Brain microvascular endothelial cell (primary cell): ENCODE results near the gene SNX25.
"Not testable (repeated sequence)": the region's sequence is repeated elsewhere in the genome, so short reads cannot be mapped to it uniquely, and the experiment has no call there.

Source experiments
- DNase-seq: peaks from one replicate; pipeline ENCODE4 v3.0.0-alpha.2; 2020
- H3K27ac ChIP-seq: fragments of 250-450 bp; sonication (Bioruptor Pico); 2 replicates; pipeline ENCODE4 v1.5.1; 2020; ENCODE audit warnings: mild to moderate bottlenecking, moderate library complexity
- H3K27me3 ChIP-seq: fragments of 250-450 bp; sonication (Bioruptor Pico); replicated peaks from 2 replicates; pipeline ENCODE4 v1.5.1; 2020; ENCODE audit warnings: mild to moderate bottlenecking
- H3K36me3 ChIP-seq: fragments of 250-450 bp; sonication (Bioruptor Pico); replicated peaks from 2 replicates; pipeline ENCODE4 v1.5.1; 2020; ENCODE audit warnings: mild to moderate bottlenecking
- H3K4me3 ChIP-seq: 2 replicates; pipeline ENCODE4 v1.5.1; 2011; ENCODE audit warnings: low read depth, mild to moderate bottlenecking, control low read depth, low read length, moderate library complexity
- CTCF ChIP-seq: IDR thresholded peaks from 2 replicates; pipeline ENCODE4 v1.5.1; 2011; ENCODE audit warnings: low read depth, mild to moderate bottlenecking, moderate library complexity, low read length, control low read depth, inconsistent platforms; ENCODE audit errors: missing control alignments
- in situ Hi-C: cut with HindIII; loops from 2 replicates; pipeline ENCODE4 v1.10.0; 2017; ENCODE audit warnings: low sequenced_read_pairs, low pct_ligation_motif_present

Gene SNX25

GRCh38 chr4:185192059-185192458, 17.3 kb upstream of the SNX25 start:
- in situ Hi-C loops, result no loop called here
- no peak for TF ChIP-seq CTCF
- Histone ChIP-seq H3K36me3 (peaks cover 8% of the 10 kb centered on the region), H3K4me3 (no peak overlapping the region), H3K27ac (no peak overlapping the region), H3K27me3 (no peaks in the 10 kb centered on the region)
- no peak for DNase-seq

GRCh38 chr4:185194924-185195888, 14.2 kb upstream of the SNX25 start:
- H3K27me3 ChIP-seq, result no peaks in the 10 kb centered on the region
- no peak overlapping the region for H3K4me3 ChIP-seq
- no peak overlapping the region for H3K27ac ChIP-seq
- no peak for TF ChIP-seq CTCF
- in situ Hi-C loops, result no loop called here
- peaks cover 5% of the 10 kb centered on the region for H3K36me3 ChIP-seq
- DNase-seq, result no peak

DNA sequence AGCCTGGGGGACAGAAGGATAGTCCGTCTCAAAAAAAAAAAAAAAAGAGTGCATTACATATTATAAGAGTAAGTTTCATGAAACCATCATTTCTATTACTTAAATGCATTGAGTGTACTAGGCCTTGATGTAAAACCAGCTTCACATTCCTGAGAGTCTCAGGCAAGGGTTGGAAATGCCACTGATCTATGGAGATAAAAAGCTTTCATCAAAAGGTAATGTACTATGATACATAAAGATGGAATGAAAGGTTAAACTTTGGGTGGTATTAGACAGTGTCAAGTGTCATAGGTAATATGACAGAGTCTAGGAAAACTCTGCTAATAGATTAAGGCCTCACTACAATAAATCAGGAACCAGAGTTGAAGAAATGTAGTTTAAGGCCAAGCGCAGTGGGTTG, 13.0 kb upstream of the SNX25 start:
- in situ Hi-C loops, result no loop called here
- DNase-seq, result no peak
- TF ChIP-seq CTCF, result no peak

DNA sequence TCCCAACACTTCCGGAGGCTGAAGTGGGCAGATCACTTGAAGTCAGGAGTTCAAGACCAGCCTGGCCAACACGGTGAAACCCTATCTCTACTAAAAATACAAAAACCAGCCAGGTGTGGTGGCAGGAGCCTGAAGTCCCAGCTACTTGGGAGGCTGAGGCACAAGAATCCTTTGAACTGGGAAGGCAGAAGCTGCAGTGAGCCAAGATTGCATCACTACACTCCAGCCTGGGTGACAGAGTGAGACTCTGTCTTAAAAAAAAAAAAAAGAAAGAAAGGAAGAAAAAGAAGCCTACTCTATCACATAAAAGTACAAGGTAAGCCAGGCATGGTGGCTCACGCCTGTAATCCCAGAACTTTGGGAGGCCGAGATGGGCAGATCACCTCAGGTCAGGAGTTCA, 11.2 kb upstream of the SNX25 start:
- H3K4me3 ChIP-seq, DNase-seq, in situ Hi-C loops, H3K27ac ChIP-seq, H3K36me3 ChIP-seq, H3K27me3 ChIP-seq: not testable (repeated sequence)

More for the DNA sequence above, 13.0 kb upstream of the SNX25 start:
- no peaks in the 10 kb centered on the region for H3K36me3 ChIP-seq
- no peak overlapping the region for H3K27ac ChIP-seq
- H3K27me3 ChIP-seq, result no peaks in the 10 kb centered on the region
- no peak overlapping the region for H3K4me3 ChIP-seq

DNA sequence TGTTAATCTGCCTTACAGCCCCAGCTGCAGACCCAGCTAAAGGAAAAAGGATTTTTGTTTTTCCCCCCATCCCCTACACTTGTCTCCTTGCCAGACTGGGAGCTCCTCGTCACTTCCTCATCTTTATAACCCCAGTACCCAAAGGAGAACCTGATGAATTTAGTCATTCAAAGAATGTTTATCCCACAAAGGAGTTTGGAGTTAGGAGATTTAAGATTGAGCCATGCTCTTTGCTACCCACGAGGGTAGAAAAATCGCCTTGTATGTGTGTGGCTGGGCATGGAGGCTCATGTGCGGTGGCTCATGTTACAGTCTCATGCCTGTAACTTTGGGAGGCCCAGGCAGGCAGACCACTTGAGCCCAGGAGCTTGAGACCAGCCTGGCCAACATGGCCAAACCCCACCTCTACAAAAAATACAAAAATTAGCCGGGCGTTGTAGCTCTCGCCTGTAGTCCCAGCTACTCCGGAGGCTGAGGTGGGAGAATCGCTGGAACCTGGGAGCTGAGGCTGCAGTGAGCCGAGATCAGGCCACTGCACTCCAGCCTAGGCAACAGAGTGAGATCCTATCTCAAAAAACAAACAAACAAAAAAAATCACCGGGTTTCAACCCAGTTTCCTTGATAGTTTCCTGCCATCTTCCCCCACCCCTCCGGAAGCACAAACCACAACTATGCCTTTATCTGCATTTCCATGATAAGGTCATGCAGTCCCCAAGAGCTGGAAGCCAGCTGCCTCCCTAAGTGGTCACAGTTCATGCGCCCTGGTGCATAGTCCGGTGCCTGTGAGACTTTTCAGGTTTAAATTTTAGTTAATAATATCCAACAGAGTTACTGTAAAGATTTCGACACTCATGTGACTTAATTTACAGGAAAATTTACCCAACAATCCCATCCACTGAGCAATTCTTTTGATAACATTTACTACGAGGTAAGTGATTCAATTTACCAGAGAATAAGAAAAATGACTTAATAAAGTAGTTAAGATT, 7.1 kb upstream of the SNX25 start:
- no peak for DNase-seq
- H3K36me3 ChIP-seq, result no peaks in the 10 kb centered on the region
- peak overlapping the region; percentile 6 for H3K4me3 ChIP-seq
- in situ Hi-C loops, result no loop called here
- H3K27me3 ChIP-seq, result no peaks in the 10 kb centered on the region
- TF ChIP-seq CTCF, result no peak
- no peak overlapping the region for H3K27ac ChIP-seq

DNA sequence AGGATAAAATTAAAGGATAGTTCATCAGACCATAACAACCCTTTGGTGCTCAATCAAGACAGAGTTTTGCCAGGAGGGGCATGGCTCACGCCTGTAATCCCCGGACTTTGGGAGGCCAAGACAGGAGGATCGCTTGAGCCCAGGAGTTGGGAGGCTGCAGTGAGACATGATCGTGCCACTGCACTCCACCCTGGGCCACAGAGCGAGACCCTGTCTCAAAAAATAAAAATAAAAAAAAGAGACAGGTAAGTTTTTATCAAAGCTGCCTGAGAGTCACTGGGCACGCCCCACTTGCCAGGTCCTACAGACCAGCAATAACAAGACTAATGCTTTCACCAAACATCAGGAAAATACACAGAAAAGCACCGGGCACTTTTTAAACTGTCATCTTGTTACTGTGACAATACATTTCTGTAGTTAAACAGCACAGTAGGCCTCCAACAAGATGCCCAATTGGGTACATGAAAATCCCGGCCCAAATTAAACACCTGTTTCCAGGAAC, 6.4 kb upstream of the SNX25 start:
- Histone ChIP-seq H3K36me3 (no peaks in the 10 kb centered on the region), H3K27ac (peak overlapping the region; percentile 86), H3K27me3 (no peaks in the 10 kb centered on the region), H3K4me3 (peak overlapping the region; percentile 55)
- no peak for TF ChIP-seq CTCF
- DNase-seq, result no peak
- in situ Hi-C loops, result no loop called here
